CD4-positive, alpha-beta T cell (primary cell): ENCODE measurements around the gene SECISBP2. TPM values are rescaled to one million over a fixed set of nuclear protein-coding genes. Genes with fewer than 3 reads are reported as not detected.

Experiments
- ATAC-seq: fragments of 200-7000 bp; cut with Tn5 transposase; one replicate; pipeline ENCODE4 v1.10.0; 2022; ENCODE audit warnings: mild to moderate bottlenecking; ENCODE audit not compliant: poor library complexity
- CTCF ChIA-PET: fragments of 350-600 bp; sonication (Branson Sonifier 250); formaldehyde crosslinking; loops from one replicate; lab custom pipeline; 2021; ENCODE audit warnings: antibody characterized with exemption, inconsistent platforms; lab: Charles Lee
- POLR2A ChIA-PET: fragments of 350-600 bp; sonication (Branson Sonifier 250); formaldehyde crosslinking; loops from one replicate; lab custom pipeline; 2021; ENCODE audit warnings: antibody characterized with exemption, inconsistent platforms; lab: Charles Lee
- DNase-seq, 14 experiments: peaks; one replicate each; pipeline ENCODE4 v3.0.0-alpha.2; 2013 to 2020; ENCODE audit warnings: mixed read lengths in 2 of 14
- H3K27ac ChIP-seq, 2 donors: one replicate each; pipeline versions ENCODE4 v1.5.1 to v1.7.0; 2013; ENCODE audit warnings: low read length in 2 of 2, low read depth in 1 of 2, mild to moderate bottlenecking in 1 of 2
- H3K27me3 ChIP-seq, 2 experiments: 1 replicate in 1 of 2; 2 replicates in 1 of 2; pipeline versions ENCODE4 v1.6.1 to v1.7.0; 2013; ENCODE audit warnings: low read length in 2 of 2, control low read depth in 1 of 2, mild to moderate bottlenecking in 1 of 2, moderate library complexity in 1 of 2; ENCODE audit not compliant: insufficient read depth in 2 of 2, control insufficient read depth in 1 of 2
- H3K36me3 ChIP-seq: one replicate; pipeline ENCODE4 v1.6.1; 2013; ENCODE audit warnings: low read length, control low read depth; ENCODE audit not compliant: insufficient read depth
- H3K4me1 ChIP-seq: one replicate; pipeline ENCODE4 v1.6.1; 2013; ENCODE audit warnings: low read length, control low read depth; ENCODE audit not compliant: insufficient read depth
- H3K4me3 ChIP-seq: one replicate; pipeline ENCODE4 v1.5.1; 2013; ENCODE audit warnings: mild to moderate bottlenecking, low read length, moderate library complexity
- H3K9me3 ChIP-seq, 2 experiments: 1 replicate in 1 of 2; 2 replicates in 1 of 2; pipeline versions ENCODE4 v1.6.1 to v1.7.0; 2013; ENCODE audit warnings: low read length in 2 of 2, mild to moderate bottlenecking in 2 of 2, control low read depth in 1 of 2, moderate library complexity in 1 of 2; ENCODE audit not compliant: control insufficient read depth in 1 of 2, insufficient read depth in 1 of 2
- H3K27ac Mint-ChIP-seq: one replicate; pipeline ENCODE4 v1.8.0; 2020; ENCODE audit warnings: mixed read lengths
- H3K27me3 Mint-ChIP-seq: one replicate; pipeline ENCODE4 v1.8.0; 2021; ENCODE audit warnings: mixed read lengths
- H3K36me3 Mint-ChIP-seq: one replicate; pipeline ENCODE4 v1.8.0; 2021; ENCODE audit warnings: low read depth, mixed read lengths
- H3K4me1 Mint-ChIP-seq: one replicate; pipeline ENCODE4 v1.8.0; 2021; ENCODE audit warnings: low read depth, mixed read lengths
- H3K4me3 Mint-ChIP-seq: one replicate; pipeline ENCODE4 v1.8.0; 2020; ENCODE audit warnings: mild to moderate bottlenecking, mixed read lengths
- H3K9me3 Mint-ChIP-seq: one replicate; pipeline ENCODE4 v1.8.0; 2020; ENCODE audit warnings: mixed read lengths
- CTCF ChIP-seq: fragments of 200-600 bp; IDR thresholded peaks from one replicate; pipeline ENCODE4 v1.8.0; 2022; ENCODE audit warnings: antibody characterized with exemption, mild to moderate bottlenecking
- intact Hi-C, 2 experiments: fragments of 100-400 bp; cut with DNase I in 1 of 2; cut with micrococcal nuclease in 1 of 2; formaldehyde crosslinking; loops; one replicate each; pipeline versions ENCODE4 v1.15.1 to v1.9.0; 2023 to 2025; cut with DNase I, micrococcal nuclease
- total RNA-seq, 174 experiments: library from RNA in 2 of 174; stranded (reverse) in 2 of 174; gene quantifications; one replicate each; pipeline ENCODE4 v1.2.3 and lab custom pipeline; 2021 to 2026

Gene SECISBP2
- total RNA-seq, 2 experiments from 2014 or later = 109 to 112 TPM

- Mint-ChIP-seq H3K36me3 (peaks cover 49% of the 10 kb centered on the region), H3K27me3 (no peaks in the 10 kb centered on the region), H3K9me3 (no peaks in the 10 kb centered on the region), H3K4me3 (no peak overlapping the region), H3K27ac (peak overlapping the region; percentile 64), H3K4me1 (peaks cover 16% of the 10 kb centered on the region)
- peaks cover under 1% of the 10 kb centered on the region for H3K4me1 ChIP-seq
- POLR2A ChIA-PET = no interaction called here
- no peaks in the 10 kb centered on the region for H3K27me3 ChIP-seq
- DNase-seq (peak in 1 of 14 experiments; percentile 27), ATAC-seq (no peak)
- intact Hi-C loops = no loop called here
- CTCF ChIA-PET = no interaction called here
- no peak for TF ChIP-seq CTCF
- no peaks in the 10 kb centered on the region for H3K9me3 ChIP-seq
- H3K36me3 ChIP-seq = peaks cover 45% of the 10 kb centered on the region
- H3K4me3 ChIP-seq = no peak overlapping the region
- no peak overlapping the region for H3K27ac ChIP-seq
Observed at GRCh38 chr9:89363311-89363670, 45.0 kb downstream of the SECISBP2 start.

- H3K36me3 ChIP-seq = peaks cover 41% of the 10 kb centered on the region
- H3K4me1 Mint-ChIP-seq = peaks cover 16% of the 10 kb centered on the region
- no peak overlapping the region for H3K27ac ChIP-seq
- peaks cover 7% of the 10 kb centered on the region for H3K4me1 ChIP-seq
- H3K9me3 Mint-ChIP-seq = no peaks in the 10 kb centered on the region
- no peak overlapping the region for H3K4me3 Mint-ChIP-seq
- DNase-seq (peak in 1 of 14 experiments; percentile 32), ATAC-seq (no peak)
- H3K36me3 Mint-ChIP-seq = peaks cover 41% of the 10 kb centered on the region
- peak overlapping the region; percentile 64 for H3K27ac Mint-ChIP-seq
- TF ChIP-seq CTCF = no peak
- H3K27me3 Mint-ChIP-seq = no peaks in the 10 kb centered on the region
- H3K4me3 ChIP-seq = no peak overlapping the region
- ChIA-PET CTCF (no interaction called here), POLR2A (no interaction called here)
- no peaks in the 10 kb centered on the region for H3K9me3 ChIP-seq
- no peaks in the 10 kb centered on the region for H3K27me3 ChIP-seq
- intact Hi-C loops = no loop called here
Observed at GRCh38 chr9:89363921-89364665, 45.8 kb downstream of the SECISBP2 start.

GRCh38 chr9:89364666-89365531 lies 46.6 kb downstream of the SECISBP2 start:
- Mint-ChIP-seq H3K27me3 (no peaks in the 10 kb centered on the region), H3K9me3 (no peaks in the 10 kb centered on the region), H3K36me3 (peaks cover 32% of the 10 kb centered on the region), H3K4me3 (no peak overlapping the region), H3K27ac (peak overlapping the region; percentile 36), H3K4me1 (peaks cover 16% of the 10 kb centered on the region)
- ChIA-PET CTCF (no interaction called here), POLR2A (no interaction called here)
- no peak for ATAC-seq
- no peaks in the 10 kb centered on the region for H3K9me3 ChIP-seq
- peaks cover 10% of the 10 kb centered on the region for H3K4me1 ChIP-seq
- H3K27ac ChIP-seq = no peak overlapping the region
- no peak overlapping the region for H3K4me3 ChIP-seq
- H3K36me3 ChIP-seq = peaks cover 38% of the 10 kb centered on the region
- intact Hi-C loops = no loop called here
- no peak for TF ChIP-seq CTCF
- DNase-seq = peak in 1 of 14 experiments; percentile 31
- H3K27me3 ChIP-seq = no peaks in the 10 kb centered on the region
